HG03521 (cell line): Measurements from ENCODE around the gene TLE2.
"Not testable (repeated sequence)": the region's sequence is repeated elsewhere in the genome, so short reads cannot be mapped to it uniquely, and the experiment has no call there.

ENCODE experiments used
- ATAC-seq: cut with Tn5 transposase; IDR thresholded peaks from one replicate; pipeline ENCODE4 v1.9.1; 2021; ENCODE audit warnings: mild to moderate bottlenecking, moderate library complexity; ENCODE audit not compliant: unreplicated experiment

Gene TLE2

DNA sequence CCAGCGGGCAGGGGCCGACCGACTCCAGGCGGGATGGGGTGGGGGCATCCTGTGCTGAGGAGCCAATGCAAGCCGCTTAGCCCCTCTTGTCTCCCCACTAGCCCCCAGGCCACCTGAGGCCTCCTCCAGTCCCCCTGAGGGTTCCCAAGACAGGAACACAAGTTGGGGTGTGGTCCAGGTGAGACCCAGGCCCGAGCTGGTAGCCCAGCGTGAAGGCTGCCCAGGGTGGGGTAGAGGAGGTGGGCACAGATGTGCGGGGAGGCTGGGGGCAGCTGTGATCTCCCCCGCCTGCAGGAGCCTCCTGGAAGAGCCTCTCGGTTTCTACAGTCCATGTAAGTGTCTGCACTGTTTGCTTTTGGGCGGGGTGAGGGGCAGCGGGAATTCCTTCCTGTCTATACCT, 41.3 kb downstream of the TLE2 start:
- no peak for ATAC-seq

DNA sequence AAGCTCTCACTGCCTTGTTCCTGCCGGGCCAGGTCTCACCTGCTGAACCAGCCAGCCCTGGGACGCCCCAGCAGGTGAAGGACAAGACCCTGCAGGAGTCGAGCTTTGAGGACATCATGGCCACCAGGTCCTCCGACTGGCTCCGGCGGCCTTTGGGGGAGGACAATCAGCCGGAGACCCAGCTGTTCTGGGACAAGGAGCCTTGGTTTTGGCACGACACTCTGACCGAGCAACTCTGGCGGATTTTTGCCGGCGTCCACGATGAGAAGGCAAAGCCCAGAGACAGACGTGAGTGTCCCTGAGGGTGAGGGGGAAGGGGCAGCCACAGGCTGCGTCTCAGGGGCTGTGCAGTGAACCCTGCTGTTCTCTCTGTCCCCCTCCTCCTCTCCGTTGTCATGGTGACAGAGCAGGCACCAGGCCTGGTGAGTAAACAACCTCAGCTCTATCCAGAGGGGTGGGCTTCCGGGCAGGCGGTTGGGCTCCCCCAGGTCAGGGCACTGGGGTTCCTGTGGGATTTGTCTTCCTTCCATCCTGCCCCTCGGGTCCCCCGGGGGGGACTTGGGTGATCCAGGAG, 42.0 kb downstream of the TLE2 start:
- no peak for ATAC-seq

GRCh38 chr19:2984215-2984528, 44.9 kb downstream of the TLE2 start:
- no peak for ATAC-seq

DNA sequence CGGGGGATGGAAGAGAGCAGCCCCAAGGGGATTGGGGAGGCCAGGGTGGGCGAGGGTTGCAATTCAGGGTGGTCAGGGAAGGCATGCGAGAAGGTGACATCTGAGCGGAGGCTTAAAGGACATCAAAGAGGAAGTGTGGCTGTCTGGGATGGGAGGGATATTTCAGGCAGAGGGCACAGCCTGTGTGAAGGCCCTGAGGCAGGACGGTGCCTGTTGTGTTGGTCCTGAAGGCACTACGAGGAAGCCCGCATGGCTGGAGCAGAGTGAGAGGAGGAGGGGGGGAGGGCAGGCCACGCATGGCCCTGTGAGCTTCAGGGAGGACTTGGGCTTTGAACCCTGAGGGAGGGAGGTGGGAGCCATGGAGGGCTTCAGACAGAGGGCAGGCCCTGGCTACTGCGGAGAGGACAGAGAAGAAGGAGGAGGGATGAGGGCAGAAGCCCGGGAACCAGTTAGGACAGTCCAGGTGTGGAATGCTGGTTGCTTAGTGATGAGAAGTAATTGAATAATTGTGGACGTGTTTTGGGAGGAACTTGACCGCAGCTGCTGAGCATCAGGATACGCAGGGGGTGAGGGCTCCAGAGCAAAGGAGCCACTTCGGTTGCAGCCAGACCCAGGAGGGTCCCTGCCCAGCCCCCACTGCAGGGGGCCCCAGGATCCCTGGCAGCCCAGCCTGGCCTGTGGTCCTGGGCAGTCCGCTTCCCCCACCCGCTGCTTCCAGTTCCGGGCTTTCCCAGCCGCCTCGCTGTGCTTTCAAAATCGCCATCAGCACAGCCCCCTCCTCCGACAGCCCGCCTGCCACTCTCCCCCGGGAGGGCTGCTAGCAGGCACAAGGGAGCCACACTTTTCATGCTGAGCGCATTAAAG, 45.5 kb downstream of the TLE2 start:
- ATAC-seq, result no peak

DNA sequence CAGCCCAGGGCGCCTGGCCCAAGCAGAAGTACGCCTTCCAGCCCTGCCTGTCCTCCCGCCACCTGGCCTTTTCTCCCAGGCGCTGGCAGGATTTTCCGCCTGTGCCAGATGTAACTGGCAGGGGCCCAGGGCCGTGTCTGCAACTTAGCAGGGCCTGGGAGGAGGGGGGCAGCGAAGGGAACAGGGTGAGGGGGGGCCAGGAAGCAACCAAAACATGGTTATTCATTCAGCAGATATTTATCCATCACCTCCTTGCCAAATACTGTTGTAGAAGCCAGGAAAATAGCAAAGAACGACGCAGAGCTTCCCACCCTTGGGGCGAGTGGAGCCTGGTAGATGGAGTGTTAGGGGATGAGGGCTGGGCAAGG, 46.1 kb downstream of the TLE2 start:
- no peak for ATAC-seq

- no peak for ATAC-seq
Measured at GRCh38 chr19:2982561-2982960, 46.5 kb downstream of the TLE2 start.

DNA sequence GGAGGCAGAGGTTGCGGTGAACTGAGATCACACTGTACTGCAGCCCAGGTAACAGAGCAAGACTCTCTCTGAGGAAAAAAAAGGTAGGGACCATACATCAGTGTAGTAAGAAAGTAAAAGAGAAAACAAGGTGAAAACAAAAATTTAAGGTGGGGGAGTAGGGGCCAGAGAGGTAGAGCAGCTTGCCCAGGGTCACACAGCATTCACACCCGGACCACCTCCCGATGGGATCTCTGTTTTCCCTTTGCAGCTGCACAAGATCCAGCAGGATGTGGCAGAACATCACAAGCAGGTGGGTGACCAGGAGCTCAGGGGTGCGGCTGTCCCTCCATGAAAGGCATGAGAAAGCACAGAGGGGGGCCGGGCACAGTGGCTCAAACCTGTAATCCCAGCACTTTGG, 47.2 kb downstream of the TLE2 start:
- no peak for ATAC-seq

DNA sequence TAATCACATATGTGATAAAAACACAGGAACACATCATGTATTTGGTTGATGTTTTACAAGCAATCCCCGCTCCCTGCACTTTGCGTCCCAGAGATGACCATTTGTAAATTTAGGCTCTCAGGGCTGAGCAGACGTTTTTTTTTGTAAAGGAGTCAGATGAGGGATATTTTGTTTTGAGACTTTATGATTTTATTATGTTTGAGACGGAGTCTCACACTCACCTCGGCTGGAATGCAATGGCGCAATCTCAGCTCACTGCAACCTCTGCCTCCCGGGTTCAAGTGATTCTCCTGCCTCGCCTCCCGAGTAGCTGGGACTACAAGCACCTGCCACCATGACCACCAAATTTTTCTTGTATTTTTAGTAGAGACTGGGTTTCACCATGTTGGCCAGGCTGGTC, 50.3 kb downstream of the TLE2 start:
- ATAC-seq, result no peak

DNA sequence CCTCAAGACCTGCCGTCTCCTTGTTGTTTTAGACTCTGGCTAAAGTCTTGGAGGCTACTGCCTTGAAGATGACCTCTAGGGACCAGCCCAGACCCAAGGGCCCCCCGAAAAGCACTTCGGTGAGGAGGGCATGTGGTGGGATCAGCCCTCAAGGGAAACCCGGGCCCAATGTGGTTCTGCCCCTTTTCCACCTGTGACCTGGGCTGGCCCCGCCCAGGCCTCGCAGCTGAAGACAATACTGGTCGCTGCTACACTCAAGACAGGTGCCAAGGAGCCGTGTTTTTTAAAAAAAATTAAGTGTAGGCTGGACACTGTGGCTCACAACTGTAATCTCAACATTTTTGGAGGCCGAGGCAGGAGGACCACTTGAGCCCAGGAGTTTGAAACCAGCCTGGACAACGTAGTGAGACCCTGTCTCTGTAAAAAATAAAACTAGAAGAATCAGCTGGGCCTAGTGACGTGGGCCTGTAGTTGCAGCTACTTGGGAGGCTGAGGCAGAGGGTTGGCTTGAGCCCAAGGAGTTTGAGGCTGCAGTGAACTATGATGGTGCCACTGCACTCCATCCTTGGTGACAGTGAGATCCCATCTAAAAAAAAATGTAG, 50.8 kb downstream of the TLE2 start:
- ATAC-seq, result no peak

- no peak for ATAC-seq
Measured at GRCh38 chr19:2977746-2978138, 51.3 kb downstream of the TLE2 start.

GRCh38 chr19:2977001-2977745, 51.9 kb downstream of the TLE2 start, which contains the start of gene TLE6:
TSS of gene TLE6 (plus strand) at chr19:2977564. CDS start at chr19:2978234, 670 bp downstream.
- peak; percentile 97 for ATAC-seq

DNA sequence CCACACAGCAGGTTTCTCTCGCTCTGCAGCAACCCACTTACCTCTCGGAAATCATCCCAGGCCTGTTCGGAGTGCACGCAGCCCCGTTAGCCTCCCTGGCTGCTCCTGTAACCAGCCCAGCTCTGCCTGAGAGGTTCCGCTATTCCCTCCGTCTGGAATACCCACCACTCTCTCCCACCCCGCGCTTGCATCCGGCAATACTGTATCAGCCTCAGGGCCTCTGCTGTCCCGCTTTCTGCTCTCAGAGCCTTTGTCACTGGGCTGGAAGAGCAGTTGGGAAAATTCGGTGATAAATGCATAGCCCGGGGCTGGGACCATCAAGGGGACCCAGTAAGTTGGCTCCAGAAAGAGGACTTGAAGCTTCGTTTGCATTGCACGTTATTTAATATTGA, 52.5 kb downstream of the TLE2 start:
- no peak for ATAC-seq

GRCh38 chr19:2974342-2975041, 54.6 kb downstream of the TLE2 start:
- no peak for ATAC-seq

GRCh38 chr19:2973229-2973628, 55.9 kb downstream of the TLE2 start:
- no peak for ATAC-seq

- ATAC-seq, result no peak
Measured at GRCh38 chr19:2970201-2970835, 58.8 kb downstream of the TLE2 start.

GRCh38 chr19:2969104-2969504, 60.0 kb downstream of the TLE2 start:
- ATAC-seq, result no peak

GRCh38 chr19:2967972-2968371, 61.1 kb downstream of the TLE2 start:
- no peak for ATAC-seq

GRCh38 chr19:2964874-2965273, 64.2 kb downstream of the TLE2 start:
- ATAC-seq, result no peak

DNA sequence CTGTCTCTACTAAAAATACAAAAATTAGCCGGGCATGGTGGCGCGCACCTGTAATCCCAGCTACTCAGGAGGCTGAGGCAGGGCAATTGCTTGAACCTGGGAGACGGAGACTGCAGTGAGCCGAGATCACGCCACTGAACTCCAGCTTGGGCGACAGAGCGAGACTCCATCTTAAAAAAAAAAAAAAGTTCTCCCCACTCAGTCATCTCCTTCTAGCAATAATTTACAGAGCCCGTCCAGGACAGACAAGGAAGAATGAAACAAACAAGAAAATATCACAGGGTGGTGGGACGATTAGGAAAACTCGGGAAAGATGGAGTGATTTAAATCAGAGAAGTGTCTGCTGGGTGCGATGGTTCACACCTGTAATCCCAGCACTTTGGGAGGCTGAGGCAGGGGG, 65.4 kb downstream of the TLE2 start:
- ATAC-seq, result not testable (repeated sequence)

- no peak for ATAC-seq
Measured at GRCh38 chr19:2963122-2963521, 66.0 kb downstream of the TLE2 start.
